RKO (cell line): ENCODE results near the gene RPH3AL.
A peak's percentile ranks its signal among the peaks of the same experiment; 100 is the strongest.
"Not testable (repeated sequence)": the region's sequence is repeated elsewhere in the genome, so short reads cannot be mapped to it uniquely, and the experiment has no call there.

Experiments used
- DNase-seq: peaks from one replicate; pipeline ENCODE4 v3.0.0-alpha.2; 2016; ENCODE audit warnings: low spot score

Gene RPH3AL

DNA sequence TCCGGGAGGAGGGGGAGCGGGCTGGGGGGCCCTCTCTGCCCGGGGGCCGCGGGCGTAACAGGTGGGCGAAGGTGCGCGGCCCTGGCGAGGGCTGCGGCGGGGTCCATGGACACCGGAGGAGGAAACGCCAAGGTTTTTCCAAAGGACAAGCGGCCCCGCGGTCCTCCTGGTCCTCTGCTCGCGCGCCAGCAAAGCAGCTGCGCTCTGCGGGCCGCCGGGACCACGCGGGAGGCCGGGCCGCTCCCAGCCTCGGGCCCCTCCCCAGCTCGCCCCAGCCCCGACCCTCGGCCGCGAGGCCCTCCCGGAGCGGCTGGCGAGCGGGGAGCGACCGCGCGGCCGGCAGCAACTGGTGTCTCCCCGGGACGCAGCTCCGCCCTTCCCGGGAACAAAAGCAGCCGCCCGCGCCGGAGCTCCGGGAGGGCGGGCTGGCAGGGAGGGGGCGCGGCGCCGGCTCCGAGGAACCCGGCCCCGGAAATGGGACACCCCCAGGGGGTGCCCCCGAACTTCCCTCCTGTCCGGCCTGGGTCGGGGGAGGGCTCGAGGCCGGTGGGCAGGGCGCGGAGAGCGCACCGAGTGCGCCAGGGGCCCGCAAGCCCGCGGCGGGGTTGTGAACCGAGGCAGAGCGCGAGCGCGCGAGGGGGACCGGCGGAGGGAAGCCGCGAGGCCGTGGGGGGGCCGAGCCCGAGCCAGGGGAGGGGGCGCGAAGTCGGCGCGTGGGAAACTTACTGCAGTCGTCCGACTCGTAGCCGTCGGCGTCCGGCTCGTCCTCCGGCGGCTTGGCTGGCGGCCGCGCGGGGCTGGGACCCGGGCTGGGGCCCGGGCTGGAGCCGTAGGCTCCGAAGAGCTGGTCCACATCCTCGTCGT is 172.0 kb downstream of the RPH3AL start:
- no peak for DNase-seq

GRCh38 chr17:179781-180380 is 172.7 kb downstream of the RPH3AL start:
- DNase-seq = no peak

GRCh38 chr17:179066-179432 is 173.6 kb downstream of the RPH3AL start:
- no peak for DNase-seq

- no peak for DNase-seq
Measured at GRCh38 chr17:178292-179065, 174.1 kb downstream of the RPH3AL start.

DNA sequence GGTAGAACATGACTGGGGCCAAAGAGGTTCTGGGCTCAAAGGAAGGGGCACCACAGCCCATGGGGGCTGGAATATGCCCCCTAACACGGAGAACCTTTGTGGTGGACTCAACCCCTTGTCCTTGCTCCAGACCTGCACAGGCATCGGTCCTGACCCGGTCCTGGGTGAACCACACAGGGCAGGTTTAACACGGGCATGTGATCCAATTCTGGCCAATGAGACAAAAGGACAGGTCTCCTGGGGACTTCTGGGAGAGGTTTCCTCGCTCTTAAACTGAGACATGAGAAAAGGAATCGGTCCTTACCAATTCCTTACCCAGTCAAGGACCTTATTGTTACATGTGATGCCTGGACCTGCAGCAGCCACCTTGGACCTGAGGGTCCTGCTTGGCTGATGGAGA is 174.8 kb downstream of the RPH3AL start:
- DNase-seq = no peak

DNA sequence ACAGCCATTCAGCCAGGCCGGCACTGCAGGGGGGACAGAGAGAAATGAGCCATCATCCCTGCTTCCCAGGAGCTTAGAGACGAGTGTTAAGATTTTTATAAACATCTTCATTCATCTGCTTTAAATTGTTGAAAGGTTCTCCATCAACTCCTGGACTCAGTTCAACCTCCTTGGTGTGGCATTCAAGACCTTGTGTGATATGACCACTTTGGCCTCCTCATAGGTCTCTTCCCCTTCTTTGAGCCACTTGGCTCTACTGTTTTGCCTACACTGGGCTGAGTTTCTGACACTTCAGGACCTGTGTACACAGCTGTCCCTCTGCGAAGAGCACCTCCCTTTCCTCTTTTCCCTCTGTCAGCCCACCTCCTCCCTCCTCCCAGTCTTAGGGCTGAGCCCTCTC is 175.5 kb downstream of the RPH3AL start:
- no peak for DNase-seq

DNA sequence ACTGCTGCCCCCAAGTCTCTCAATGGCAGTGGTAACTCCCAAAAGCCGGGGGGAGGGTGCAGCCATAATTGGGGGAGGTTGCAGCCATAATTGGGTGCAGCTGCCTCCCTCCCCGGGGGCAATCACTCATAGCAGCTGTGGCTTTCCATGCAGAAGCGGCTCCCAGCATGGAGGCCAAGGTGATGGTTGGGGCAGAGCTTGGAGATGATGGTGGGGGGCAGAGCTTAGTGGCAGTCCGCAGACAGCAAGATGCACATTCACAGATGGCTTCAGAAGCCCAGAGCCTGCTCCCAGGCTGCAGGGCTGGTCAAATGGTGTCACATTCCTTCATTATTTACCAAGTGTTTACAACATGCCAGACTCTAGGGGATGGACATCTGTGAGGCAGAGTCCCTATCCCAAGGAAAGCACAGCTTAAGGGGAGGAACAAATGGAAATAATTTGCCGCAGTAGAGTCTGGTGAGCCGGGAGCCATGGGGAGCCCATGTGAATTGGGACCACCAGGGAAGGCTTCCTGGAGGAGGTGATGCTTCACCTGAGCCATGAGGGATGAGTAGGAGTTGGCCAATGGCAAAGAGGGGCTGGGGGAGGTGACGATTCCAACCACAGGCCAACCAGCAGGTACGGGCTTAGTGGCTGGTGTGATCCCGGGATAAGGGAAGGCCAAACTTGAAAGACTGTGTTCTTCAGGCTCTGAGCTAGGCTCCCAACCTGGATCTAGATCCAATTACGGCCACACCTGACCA is 179.3 kb downstream of the RPH3AL start:
- no peak for DNase-seq

DNA sequence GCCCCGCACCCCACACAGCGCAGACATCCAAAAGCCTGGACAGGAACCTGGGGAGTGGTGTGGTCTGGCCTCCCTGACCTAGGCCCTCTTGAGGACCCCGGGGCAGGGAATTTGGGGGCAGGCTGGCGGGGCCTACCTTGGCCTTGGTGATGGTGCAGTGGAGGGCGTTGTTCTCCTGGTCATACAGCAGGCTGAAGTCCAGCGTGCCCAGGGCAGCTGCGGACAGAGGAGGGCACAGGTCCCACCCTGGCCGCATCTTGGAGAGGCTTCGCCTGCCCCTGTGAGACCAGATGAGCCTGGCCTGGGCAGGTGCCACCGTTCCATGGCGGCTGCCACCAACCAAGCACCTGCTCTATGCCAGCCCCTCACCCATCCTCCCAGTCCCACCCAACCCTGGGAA is 180.2 kb downstream of the RPH3AL start:
- no peak for DNase-seq

GRCh38 chr17:171871-172270 is 180.7 kb downstream of the RPH3AL start:
- DNase-seq = no peak

GRCh38 chr17:170130-170670 is 182.4 kb downstream of the RPH3AL start:
- DNase-seq = no peak

GRCh38 chr17:168614-169013 is 184.0 kb downstream of the RPH3AL start:
- DNase-seq = not testable (repeated sequence)

DNA sequence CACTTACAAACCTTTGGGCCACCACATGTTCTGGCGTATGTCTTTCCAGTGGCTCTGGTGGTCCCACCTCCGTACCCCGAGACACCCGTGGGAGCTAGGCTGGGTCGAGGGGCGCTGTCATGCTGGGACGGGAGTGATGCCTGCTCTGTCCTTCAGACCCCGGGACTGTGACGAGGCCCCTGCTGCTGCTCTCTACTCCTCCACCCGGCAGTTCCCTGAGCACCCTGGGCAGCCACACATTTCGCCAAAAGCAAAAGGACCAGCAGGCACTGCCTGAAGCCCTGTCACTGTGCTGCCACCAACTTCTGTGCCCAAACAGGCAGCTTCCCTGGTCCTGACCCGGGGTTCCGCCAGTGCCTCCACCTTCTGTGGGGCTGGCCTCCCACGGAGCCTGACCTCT is 186.7 kb downstream of the RPH3AL start:
- no peak for DNase-seq

DNA sequence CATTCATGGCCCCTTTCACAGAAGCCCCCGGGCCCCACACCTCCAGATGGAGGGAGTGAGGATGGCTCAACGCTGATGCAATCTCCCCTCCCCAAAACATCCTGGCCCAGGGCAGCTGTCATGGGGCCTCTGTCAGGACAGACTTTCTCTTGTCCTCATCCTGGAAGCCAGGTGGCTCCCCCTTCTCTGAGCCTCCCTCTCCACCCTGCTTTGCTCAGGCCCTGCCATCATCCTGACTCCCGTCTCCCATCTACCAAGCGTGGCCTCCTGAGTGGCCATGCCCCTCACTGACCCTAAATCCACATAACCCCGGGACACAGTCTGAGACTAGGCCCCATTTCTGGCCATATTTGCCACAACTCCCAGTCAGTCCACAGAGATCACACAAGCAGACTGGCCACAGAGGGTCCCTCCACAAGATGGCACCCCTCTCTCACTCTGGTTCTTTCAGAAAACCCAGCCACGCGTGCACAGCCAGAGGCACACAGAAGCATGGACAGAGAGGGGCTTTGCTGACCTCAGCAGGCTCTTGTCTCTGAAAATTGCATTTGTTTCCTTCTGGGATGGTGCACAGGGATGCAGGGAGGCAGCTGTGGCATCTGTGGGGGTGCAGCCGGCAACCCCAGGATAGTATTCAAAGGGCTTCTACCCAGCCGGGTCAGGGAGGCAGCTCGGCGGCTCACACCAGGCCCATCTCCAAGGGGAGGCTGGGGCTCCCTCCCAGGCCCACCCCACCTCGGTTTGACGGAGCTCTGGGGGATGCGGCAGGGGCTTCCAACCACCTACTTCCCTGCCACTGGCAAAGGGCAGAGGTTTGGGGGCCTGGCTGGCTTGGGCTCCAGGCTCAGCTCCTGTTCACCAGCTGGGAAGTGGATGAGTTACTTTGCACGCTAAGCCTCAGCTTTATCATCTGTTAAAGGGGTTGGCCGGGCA is 188.0 kb downstream of the RPH3AL start:
- DNase-seq = peak; percentile 40

- DNase-seq = no peak
Measured at GRCh38 chr17:163514-164098, 189.0 kb downstream of the RPH3AL start.

GRCh38 chr17:162689-163088 is 189.9 kb downstream of the RPH3AL start:
- no peak for DNase-seq
